Measurements from ENCODE around the gene UGT8. TPM values are rescaled to one million over a fixed set of nuclear protein-coding genes. Genes with fewer than 3 reads are reported as not detected.
"Not testable (repeated sequence)": the region's sequence is repeated elsewhere in the genome, so short reads cannot be mapped to it uniquely, and the experiment has no call there.

The UGT8 gene
- total RNA-seq, 1 donor from 2014 or later = not detected

DNA sequence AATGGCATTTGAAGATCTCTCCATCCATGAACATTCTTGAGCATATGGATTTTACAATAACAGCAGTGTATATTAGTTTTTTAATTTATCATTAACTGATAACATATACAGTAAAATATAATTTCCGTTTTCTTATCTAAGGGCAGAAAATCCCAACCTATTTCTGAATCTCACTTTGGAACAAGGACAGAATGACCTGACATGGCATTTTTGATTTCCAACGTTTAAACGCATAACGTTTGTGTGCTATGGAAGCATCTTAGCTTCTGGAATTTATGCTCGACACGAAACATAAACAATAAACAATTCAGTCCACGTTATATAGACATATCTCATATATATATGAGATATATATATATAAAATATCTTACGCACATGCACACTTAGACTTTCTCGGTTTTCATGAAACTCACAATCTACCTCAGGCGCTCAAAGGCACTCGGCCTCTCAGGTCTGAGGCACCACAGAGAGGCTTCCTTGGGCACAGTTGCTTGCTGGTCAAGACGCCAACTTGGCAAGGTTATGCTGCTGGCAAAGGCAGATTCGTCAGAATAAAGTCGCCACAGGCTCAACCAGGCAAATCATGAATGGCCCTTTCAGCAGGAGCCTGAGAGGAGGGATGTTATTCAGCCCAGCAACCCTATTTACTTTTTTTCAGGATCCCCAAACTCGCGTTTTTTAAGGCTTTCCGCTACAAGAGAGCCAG, 1.0 kb upstream of the UGT8 start:
- Mint-ChIP-seq H3K9me3 (no peaks in the 10 kb centered on the region), H3K27ac (no peak overlapping the region), H3K36me3 (ENCODE audit: low read depth) (no peaks in the 10 kb centered on the region), H3K27me3 (peaks cover 37% of the 10 kb centered on the region), H3K4me3 (peak overlapping the region; percentile 47), H3K4me1 (peaks cover 1% of the 10 kb centered on the region)
- intact Hi-C loops (cut with micrococcal nuclease) = no loop called here
- DNase-seq = no peak

DNA sequence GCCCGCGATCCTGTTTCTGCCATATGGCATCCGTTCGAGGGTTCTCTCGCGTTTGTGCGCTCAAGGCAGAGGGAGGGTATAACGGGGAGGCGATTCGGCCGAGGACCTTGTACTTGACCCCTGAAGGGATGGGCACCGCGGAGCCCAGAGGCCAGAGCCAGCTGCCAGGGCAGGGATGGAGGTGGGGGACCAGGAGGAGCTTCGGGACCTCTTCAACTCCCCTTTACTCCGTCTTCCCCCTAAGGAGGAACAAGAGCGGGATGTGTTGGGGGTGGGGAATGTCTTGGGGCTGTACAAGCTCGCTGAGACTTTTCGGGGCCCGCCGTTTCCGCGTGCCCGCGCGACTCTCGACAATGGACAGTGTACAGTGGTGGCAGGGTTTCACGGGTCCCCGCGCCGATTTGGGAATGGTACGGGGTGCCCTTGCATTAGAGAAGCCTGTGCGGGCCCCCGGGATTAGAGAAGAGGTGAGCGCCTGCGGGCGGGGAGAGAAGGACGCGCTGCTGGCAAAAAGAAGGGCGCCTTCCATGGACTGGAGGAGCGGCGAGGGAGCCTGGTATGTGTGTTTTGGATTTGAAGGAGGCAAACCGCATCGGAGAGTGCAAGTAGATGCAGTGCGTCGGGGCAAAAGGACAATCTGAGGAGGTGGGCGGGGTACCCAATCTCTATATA, 760 bp downstream of the UGT8 start:
- peaks cover 37% of the 10 kb centered on the region for H3K27me3 Mint-ChIP-seq
- intact Hi-C loops (cut with micrococcal nuclease) = no loop called here
- H3K36me3 Mint-ChIP-seq (ENCODE audit: low read depth) = no peaks in the 10 kb centered on the region
- H3K4me1 Mint-ChIP-seq = peaks cover 1% of the 10 kb centered on the region
- H3K4me3 Mint-ChIP-seq = peak overlapping the region; percentile 61
- H3K9me3 Mint-ChIP-seq = no peaks in the 10 kb centered on the region
- no peak for DNase-seq
- no peak overlapping the region for H3K27ac Mint-ChIP-seq

DNA sequence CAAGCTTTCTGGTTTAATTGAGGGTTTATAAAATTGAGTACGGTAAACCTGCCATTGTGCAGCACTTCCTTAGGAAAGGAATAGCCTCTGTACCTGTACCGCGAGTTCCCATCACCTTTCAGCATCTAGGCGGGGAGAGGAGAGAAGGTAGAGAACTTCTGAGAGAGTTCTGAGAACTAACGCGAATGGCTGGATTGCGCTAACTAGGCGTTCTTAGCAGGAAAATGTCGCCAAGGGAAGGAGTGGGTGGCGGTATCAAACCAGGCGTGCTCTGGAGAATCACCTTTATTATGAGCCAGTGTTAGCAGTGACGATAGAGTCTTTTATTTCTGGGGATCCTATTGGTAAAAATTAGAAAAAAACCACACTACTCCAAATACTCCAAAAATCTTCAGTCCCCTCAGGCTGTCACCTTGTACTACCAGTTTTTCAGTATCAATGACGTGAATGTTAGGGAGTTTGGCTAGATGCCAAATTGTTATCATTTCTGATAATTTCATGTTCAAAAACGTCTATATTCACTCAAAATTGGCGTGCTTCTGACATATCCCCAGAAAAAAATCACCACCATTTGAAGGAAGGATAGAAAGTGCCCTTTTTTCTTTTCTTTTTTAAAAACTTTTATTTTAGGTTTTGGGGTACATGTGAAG, 1.4 kb downstream of the UGT8 start:
- intact Hi-C loops (cut with micrococcal nuclease) = no loop called here
- H3K4me3 Mint-ChIP-seq = no peak overlapping the region
- no peak for DNase-seq

DNA sequence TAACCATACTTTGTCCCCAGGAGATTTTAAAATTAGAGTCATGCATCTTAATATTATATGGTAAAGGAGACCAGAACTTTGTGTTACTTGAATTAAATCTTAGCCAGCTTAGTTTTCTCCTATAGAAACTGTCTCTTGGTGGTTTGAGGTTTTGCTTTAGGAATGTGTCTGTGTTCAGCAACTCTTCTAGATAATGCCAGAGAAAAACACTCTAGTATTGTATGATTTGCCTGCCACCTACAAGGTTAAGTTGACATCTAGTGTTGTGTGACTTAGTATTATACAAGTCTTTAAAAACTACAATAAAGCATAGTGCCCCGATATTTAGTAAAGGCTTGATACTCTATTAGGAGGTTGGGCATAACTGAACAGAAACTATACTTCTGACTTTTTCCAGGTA, 2.1 kb downstream of the UGT8 start:
- H3K4me1 Mint-ChIP-seq = peaks cover 1% of the 10 kb centered on the region
- no peaks in the 10 kb centered on the region for H3K9me3 Mint-ChIP-seq
- intact Hi-C loops (cut with micrococcal nuclease) = no loop called here
- DNase-seq = no peak
- H3K27ac Mint-ChIP-seq = no peak overlapping the region
- H3K27me3 Mint-ChIP-seq = peaks cover 37% of the 10 kb centered on the region
- no peaks in the 10 kb centered on the region for H3K36me3 Mint-ChIP-seq (ENCODE audit: low read depth)
- no peak overlapping the region for H3K4me3 Mint-ChIP-seq

More for the DNA sequence above, 1.4 kb downstream of the UGT8 start:
- H3K9me3 Mint-ChIP-seq = no peaks in the 10 kb centered on the region
- H3K4me1 Mint-ChIP-seq = peaks cover 1% of the 10 kb centered on the region
- peaks cover 37% of the 10 kb centered on the region for H3K27me3 Mint-ChIP-seq
- no peak overlapping the region for H3K27ac Mint-ChIP-seq
- H3K36me3 Mint-ChIP-seq (ENCODE audit: low read depth) = no peaks in the 10 kb centered on the region

GRCh38 chr4:114601304-114602052, 2.9 kb downstream of the UGT8 start:
- peaks cover 31% of the 10 kb centered on the region for H3K27me3 Mint-ChIP-seq
- intact Hi-C loops (cut with micrococcal nuclease) = no loop called here
- H3K36me3 Mint-ChIP-seq (ENCODE audit: low read depth) = no peaks in the 10 kb centered on the region
- H3K4me3 Mint-ChIP-seq = no peak overlapping the region
- no peak for DNase-seq
- H3K9me3 Mint-ChIP-seq = no peaks in the 10 kb centered on the region
- peaks cover 1% of the 10 kb centered on the region for H3K4me1 Mint-ChIP-seq
- no peak overlapping the region for H3K27ac Mint-ChIP-seq

GRCh38 chr4:114603497-114603896, 4.9 kb downstream of the UGT8 start:
- peaks cover 23% of the 10 kb centered on the region for H3K27me3 Mint-ChIP-seq
- no peak overlapping the region for H3K27ac Mint-ChIP-seq
- no peak for DNase-seq
- no peaks in the 10 kb centered on the region for H3K36me3 Mint-ChIP-seq (ENCODE audit: low read depth)
- intact Hi-C loops (cut with micrococcal nuclease) = no loop called here
- peaks cover 1% of the 10 kb centered on the region for H3K4me1 Mint-ChIP-seq
- no peak overlapping the region for H3K4me3 Mint-ChIP-seq
- no peaks in the 10 kb centered on the region for H3K9me3 Mint-ChIP-seq

DNA sequence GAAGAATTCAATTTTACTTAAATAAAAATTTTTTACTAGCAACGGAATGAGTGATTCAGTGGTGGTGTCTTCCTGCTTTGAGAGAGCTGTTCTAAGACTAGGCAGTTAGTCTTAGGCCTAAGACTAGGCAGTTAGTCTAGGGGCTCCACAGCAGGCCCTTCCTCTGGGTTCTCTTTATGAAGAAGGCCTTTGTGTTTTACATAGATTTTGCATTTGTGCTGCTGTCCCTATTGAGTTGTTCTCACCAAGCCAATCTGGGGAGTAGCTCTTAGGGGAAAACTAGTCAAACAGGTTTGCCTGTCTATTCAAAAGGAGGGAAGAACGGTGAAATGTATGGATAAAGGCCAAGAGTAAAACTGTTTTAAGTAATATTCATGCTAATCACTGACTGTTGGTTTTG, 7.6 kb downstream of the UGT8 start:
- intact Hi-C loops (cut with micrococcal nuclease) = no loop called here
- no peaks in the 10 kb centered on the region for H3K4me1 Mint-ChIP-seq
- H3K9me3 Mint-ChIP-seq = no peaks in the 10 kb centered on the region
- no peaks in the 10 kb centered on the region for H3K27me3 Mint-ChIP-seq
- H3K27ac Mint-ChIP-seq = no peak overlapping the region
- DNase-seq = no peak
- H3K36me3 Mint-ChIP-seq (ENCODE audit: low read depth) = no peaks in the 10 kb centered on the region
- H3K4me3 Mint-ChIP-seq = no peak overlapping the region

- Mint-ChIP-seq H3K4me1 (no peaks in the 10 kb centered on the region), H3K36me3 (ENCODE audit: low read depth) (no peaks in the 10 kb centered on the region), H3K9me3 (no peaks in the 10 kb centered on the region), H3K27me3 (no peaks in the 10 kb centered on the region), H3K27ac (no peak overlapping the region), H3K4me3 (no peak overlapping the region)
- no peak for DNase-seq
- intact Hi-C loops (cut with micrococcal nuclease) = no loop called here
These were observed 8.4 kb downstream of the UGT8 start for GRCh38 chr4:114607056-114607455.

- H3K4me3 Mint-ChIP-seq = no peak overlapping the region
- no peaks in the 10 kb centered on the region for H3K27me3 Mint-ChIP-seq
- no peaks in the 10 kb centered on the region for H3K36me3 Mint-ChIP-seq (ENCODE audit: low read depth)
- no peak overlapping the region for H3K27ac Mint-ChIP-seq
- no peaks in the 10 kb centered on the region for H3K4me1 Mint-ChIP-seq
- DNase-seq = no peak
- H3K9me3 Mint-ChIP-seq = no peaks in the 10 kb centered on the region
- intact Hi-C loops (cut with micrococcal nuclease) = no loop called here
These were observed 15.0 kb downstream of the UGT8 start for GRCh38 chr4:114613560-114613959.

DNA sequence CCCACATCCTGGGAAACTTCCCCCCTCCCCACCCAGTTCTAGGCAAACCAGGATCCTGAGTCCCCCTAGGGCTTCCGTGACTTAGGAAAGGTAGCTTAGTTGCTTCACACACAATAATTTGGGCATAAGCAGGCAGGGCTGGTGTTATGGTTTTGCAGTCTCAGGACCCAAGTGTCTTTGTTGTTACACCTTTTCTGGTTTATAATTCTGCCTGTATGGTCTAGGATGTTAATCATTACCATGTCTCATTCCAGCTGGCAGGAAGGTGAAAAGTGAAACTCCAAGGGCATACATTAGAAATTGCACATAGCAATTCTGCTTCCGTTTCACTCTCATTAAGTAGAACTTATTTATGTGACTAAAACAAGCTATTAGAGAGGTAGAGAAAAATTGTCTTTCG, 16.8 kb downstream of the UGT8 start:
- Mint-ChIP-seq H3K27me3 (no peaks in the 10 kb centered on the region), H3K36me3 (ENCODE audit: low read depth) (no peaks in the 10 kb centered on the region), H3K4me3 (no peak overlapping the region), H3K4me1 (no peaks in the 10 kb centered on the region), H3K27ac (no peak overlapping the region), H3K9me3 (no peaks in the 10 kb centered on the region)
- intact Hi-C loops (cut with micrococcal nuclease) = no loop called here
- DNase-seq = no peak

- H3K27me3 Mint-ChIP-seq; DNase-seq; H3K36me3 Mint-ChIP-seq (ENCODE audit: low read depth); H3K4me1 Mint-ChIP-seq; H3K9me3 Mint-ChIP-seq; intact Hi-C loops (cut with micrococcal nuclease); H3K27ac Mint-ChIP-seq; H3K4me3 Mint-ChIP-seq: not testable (repeated sequence)
These were observed 17.4 kb downstream of the UGT8 start for GRCh38 chr4:114616036-114616435.

- Mint-ChIP-seq H3K27me3 (no peaks in the 10 kb centered on the region), H3K9me3 (no peaks in the 10 kb centered on the region), H3K4me1 (no peaks in the 10 kb centered on the region), H3K27ac (no peak overlapping the region), H3K4me3 (no peak overlapping the region), H3K36me3 (ENCODE audit: low read depth) (no peaks in the 10 kb centered on the region)
- no peak for DNase-seq
- intact Hi-C loops (cut with micrococcal nuclease) = no loop called here
These were observed 27.6 kb downstream of the UGT8 start for GRCh38 chr4:114626196-114626595.

DNA sequence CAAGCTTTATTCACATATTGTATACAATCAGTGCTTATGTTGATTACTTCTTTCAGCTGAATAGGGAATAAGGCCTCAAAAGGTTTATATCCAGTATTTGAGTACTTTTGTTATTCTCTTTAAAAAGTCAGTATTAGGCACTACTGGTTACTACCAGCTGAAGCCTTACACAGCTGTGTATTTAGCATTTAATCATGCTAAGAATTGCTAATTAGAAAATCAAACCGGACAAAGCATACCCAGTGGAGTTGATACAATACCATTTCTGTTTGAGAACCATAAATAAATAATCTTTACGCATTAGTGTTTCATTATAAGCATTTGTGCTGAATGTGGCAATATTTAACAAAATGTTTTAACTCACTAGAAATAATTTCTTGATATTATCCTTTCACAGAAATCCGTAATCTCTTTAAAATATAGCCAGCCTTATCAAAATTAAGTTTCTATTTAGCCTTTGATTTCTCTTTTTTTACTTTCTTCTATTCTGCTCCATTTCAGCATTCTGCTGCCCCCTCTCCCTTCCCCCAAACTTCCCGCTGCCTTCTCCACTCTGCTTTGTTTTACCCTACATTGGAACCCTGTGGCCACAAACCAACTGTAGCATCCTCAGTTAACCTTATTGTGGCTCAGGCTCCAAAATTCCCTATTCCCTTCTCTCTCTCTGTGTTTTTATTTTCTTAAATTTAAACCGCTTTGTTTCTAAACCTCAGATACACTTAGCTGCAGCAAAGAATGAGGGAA, 37.8 kb downstream of the UGT8 start:
- no peak overlapping the region for H3K4me3 Mint-ChIP-seq
- H3K4me1 Mint-ChIP-seq = no peaks in the 10 kb centered on the region
- no peaks in the 10 kb centered on the region for H3K27me3 Mint-ChIP-seq
- no peaks in the 10 kb centered on the region for H3K36me3 Mint-ChIP-seq (ENCODE audit: low read depth)
- no peak overlapping the region for H3K27ac Mint-ChIP-seq
- DNase-seq = no peak
- intact Hi-C loops (cut with micrococcal nuclease) = no loop called here
- no peaks in the 10 kb centered on the region for H3K9me3 Mint-ChIP-seq

Measured in activated CD4-positive, alpha-beta T cell treated with anti-CD3 and anti-CD28 coated beads, Interleukin-2, amount 10 ng/mL, durations not matched to agents 24 days and 14 days (primary cell).